ENCODE results near the gene WFS1.
A peak's percentile ranks its signal among the peaks of the same experiment; 100 is the strongest.

WFS1 gene

DNA sequence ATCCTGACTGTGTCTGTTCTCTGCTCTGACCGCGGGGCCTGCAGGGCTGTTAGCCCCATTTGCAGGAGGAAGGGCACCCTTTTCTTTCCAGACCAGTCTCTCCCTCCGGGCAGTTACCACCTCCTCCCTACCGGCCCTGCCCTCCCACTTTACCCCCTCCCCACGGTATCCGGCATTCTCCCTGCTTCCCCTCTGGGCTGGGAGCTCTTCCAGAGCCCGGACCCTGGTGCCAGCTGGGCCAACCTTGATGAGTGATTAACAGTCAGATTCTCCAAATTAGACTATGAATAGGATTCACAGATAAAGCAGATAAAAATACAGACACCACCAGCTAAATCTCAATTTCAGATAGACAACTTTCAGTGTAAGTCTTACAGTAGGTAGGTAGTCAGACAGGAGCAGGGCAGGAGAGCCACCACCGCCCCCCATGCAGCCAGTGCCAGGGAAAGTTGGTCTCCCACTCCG lies 23.4 kb upstream of the WFS1 start:
- H3K4me3 ChIP-seq (ENCODE audit: low read depth, low read length), result no peak overlapping the region
- TF ChIP-seq, protein P1, sequence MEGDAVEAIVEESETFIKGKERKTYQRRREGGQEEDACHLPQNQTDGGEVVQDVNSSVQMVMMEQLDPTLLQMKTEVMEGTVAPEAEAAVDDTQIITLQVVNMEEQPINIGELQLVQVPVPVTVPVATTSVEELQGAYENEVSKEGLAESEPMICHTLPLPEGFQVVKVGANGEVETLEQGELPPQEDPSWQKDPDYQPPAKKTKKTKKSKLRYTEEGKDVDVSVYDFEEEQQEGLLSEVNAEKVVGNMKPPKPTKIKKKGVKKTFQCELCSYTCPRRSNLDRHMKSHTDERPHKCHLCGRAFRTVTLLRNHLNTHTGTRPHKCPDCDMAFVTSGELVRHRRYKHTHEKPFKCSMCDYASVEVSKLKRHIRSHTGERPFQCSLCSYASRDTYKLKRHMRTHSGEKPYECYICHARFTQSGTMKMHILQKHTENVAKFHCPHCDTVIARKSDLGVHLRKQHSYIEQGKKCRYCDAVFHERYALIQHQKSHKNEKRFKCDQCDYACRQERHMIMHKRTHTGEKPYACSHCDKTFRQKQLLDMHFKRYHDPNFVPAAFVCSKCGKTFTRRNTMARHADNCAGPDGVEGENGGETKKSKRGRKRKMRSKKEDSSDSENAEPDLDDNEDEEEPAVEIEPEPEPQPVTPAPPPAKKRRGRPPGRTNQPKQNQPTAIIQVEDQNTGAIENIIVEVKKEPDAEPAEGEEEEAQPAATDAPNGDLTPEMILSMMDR (IDR thresholded peaks at IDR 0.05; ENCODE audit: borderline replicate concordance, insufficient read depth, low read depth, low read length), result no peak

GRCh38 chr4:6248394-6248793 lies 21.3 kb upstream of the WFS1 start:
- no peak overlapping the region for H3K4me3 ChIP-seq (ENCODE audit: low read depth, low read length)
- TF ChIP-seq, protein P1 (IDR thresholded peaks at IDR 0.05; ENCODE audit: borderline replicate concordance, insufficient read depth, low read depth, low read length), result no peak

GRCh38 chr4:6250235-6250983 lies 19.2 kb upstream of the WFS1 start:
- TF ChIP-seq, protein P1 (IDR thresholded peaks at IDR 0.05; ENCODE audit: borderline replicate concordance, insufficient read depth, low read depth, low read length), result peak; percentile 50; the same call in 1 of the 2 replicates
- no peak overlapping the region for H3K4me3 ChIP-seq (ENCODE audit: low read depth, low read length)

DNA sequence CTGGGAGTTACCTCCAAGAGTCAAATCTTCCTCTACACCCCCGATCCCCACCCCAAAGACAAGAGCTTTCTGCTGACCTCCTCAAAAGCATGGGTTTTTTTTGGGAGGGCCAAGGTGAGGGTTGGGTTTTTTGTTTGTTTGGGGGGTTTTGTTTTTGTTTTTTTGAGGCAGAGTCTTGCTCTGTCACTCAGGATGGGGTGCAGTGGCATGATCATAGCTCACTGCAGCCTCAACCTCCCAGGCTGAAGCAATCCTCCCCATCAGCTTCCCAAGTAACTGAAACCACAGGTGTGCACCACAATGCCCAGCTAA lies 18.7 kb upstream of the WFS1 start:
- TF ChIP-seq, protein P1 (IDR thresholded peaks at IDR 0.05; ENCODE audit: borderline replicate concordance, insufficient read depth, low read depth, low read length), result no peak
- no peak overlapping the region for H3K4me3 ChIP-seq (ENCODE audit: low read depth, low read length)

GRCh38 chr4:6251365-6251764 lies 18.3 kb upstream of the WFS1 start:
- no peak overlapping the region for H3K4me3 ChIP-seq (ENCODE audit: low read depth, low read length)
- TF ChIP-seq, protein P1 (IDR thresholded peaks at IDR 0.05; ENCODE audit: borderline replicate concordance, insufficient read depth, low read depth, low read length), result no peak

DNA sequence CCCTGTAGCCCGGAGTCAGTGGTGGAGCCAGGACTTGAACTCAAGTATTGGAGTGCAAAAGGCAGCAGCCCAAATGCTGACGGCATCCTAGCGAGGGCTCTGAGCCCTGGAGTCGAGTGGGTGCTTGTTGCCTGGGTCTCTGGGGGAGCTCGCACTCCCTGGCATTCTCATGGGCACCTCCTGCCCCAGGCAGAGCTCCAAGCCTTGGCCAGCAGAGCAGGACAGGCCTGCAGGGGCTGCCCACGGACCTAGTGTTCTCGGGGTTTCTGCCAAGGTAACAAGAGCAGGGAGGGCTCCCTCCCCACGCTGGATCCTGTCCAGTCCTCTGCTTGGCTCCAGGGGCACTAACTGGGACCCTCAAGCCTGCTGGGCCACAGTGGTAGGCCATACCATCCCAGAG lies 17.6 kb upstream of the WFS1 start:
- TF ChIP-seq, protein P1 (IDR thresholded peaks at IDR 0.05; ENCODE audit: borderline replicate concordance, insufficient read depth, low read depth, low read length), result no peak
- H3K4me3 ChIP-seq (ENCODE audit: low read depth, low read length), result no peak overlapping the region

DNA sequence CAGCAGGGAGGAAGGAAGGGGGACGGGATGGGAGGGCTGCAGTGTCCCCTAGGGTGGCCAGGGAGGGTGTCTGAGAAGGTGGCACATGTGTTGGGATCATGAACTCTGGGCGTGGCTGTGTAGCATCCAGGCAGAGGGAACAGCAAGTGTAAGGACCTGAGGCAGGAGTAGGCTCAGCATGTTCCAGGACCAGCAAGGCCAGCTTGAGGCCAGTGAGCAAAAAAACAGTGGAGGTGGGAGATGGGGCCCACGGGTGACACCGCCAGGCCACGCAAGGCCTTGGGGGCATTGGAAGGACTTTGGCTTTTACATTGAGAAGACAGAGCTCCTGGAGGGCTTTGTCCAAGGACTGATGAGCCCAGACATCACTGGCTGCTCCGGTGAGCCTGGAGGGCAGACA lies 16.5 kb upstream of the WFS1 start:
- H3K4me3 ChIP-seq (ENCODE audit: low read depth, low read length), result no peak overlapping the region
- TF ChIP-seq, protein P1 (IDR thresholded peaks at IDR 0.05; ENCODE audit: borderline replicate concordance, insufficient read depth, low read depth, low read length), result no peak
